ENCODE data around the gene DNER.
A peak's percentile ranks its signal among the peaks of the same experiment; 100 is the strongest.

DNER gene

DNA sequence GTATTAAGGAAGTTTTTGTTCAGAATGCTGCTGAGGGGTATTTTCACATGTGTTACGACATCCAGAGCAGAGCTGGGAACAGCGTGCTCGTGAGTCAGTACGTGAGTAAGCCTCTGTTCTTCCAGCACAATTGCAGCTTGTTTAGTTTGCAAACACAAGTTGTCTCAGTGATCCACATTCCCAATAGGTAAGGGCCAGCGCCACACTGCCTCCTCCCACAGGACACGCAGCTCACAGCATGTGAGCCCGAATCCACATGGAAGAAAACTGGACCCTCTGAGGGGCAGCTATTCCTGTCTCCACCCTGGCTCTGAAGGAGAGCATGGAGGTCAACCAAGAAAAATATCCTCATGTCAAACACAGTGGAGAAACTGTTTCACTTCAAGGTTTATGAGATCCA is 269.3 kb downstream of the DNER start:
- Histone ChIP-seq H3K4me3 (ENCODE audit: low read length) (peak overlapping the region; percentile 17), H3K9me3 (replicated peaks; ENCODE audit: low read length) (no peaks in the 10 kb centered on the region)

DNA sequence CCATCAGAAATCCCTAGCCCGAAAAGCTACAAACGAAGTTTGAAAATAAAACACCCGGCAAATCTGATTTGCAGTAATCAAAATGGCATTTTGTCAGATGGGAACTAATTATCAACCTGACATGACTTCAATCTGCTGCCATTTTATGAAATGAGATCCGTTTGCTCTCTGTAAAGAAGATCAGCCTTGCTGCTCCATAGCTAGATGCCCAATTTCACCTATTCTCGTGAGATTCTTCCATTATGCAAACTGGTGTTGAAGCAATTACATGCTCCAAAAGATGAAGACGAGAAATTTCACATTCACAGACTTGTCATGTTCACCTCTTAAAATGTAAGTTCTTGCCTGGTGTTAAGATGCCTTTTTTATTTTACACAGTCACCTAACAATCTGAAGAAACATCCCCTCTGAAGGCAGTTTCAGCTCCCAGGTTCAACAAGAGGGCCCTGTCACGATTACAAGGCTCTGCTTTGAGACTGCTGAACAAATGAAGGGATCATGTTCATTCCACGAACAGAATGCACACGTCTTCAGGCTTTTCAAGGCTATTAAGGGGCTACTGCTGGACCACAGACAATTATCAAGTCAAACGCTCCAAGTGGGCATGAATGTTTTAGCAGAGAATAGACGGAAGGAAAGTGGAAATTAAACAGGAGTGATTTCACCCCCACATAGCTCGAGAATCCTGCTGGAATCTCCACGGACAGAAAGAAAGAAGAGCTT is 270.6 kb downstream of the DNER start:
- Histone ChIP-seq H3K9ac (ENCODE audit: low read depth, low read length) (peak overlapping the region; percentile 73), H3K9me3 (replicated peaks; ENCODE audit: low read length) (no peaks in the 10 kb centered on the region), H3K4me2 (ENCODE audit: low read length) (no peak overlapping the region), H3K36me3 (ENCODE audit: insufficient read depth, low read length) (no peaks in the 10 kb centered on the region), H3K4me3 (ENCODE audit: low read length) (no peak overlapping the region), H3K4me1 (ENCODE audit: control insufficient read depth, insufficient read depth, low read length) (peaks cover 40% of the 10 kb centered on the region), H3K27me3 (ENCODE audit: control insufficient read depth, insufficient read depth, low read length) (no peaks in the 10 kb centered on the region)

More for the DNA sequence above, 269.3 kb downstream of the DNER start:
- peaks cover 40% of the 10 kb centered on the region for H3K4me1 ChIP-seq (ENCODE audit: control insufficient read depth, insufficient read depth, low read length)
- H3K9ac ChIP-seq (ENCODE audit: low read depth, low read length) = peak overlapping the region; percentile 80
- peak overlapping the region; percentile 58 for H3K4me2 ChIP-seq (ENCODE audit: low read length)
- no peaks in the 10 kb centered on the region for H3K27me3 ChIP-seq (ENCODE audit: control insufficient read depth, insufficient read depth, low read length)
- no peaks in the 10 kb centered on the region for H3K36me3 ChIP-seq (ENCODE audit: insufficient read depth, low read length)

DNA sequence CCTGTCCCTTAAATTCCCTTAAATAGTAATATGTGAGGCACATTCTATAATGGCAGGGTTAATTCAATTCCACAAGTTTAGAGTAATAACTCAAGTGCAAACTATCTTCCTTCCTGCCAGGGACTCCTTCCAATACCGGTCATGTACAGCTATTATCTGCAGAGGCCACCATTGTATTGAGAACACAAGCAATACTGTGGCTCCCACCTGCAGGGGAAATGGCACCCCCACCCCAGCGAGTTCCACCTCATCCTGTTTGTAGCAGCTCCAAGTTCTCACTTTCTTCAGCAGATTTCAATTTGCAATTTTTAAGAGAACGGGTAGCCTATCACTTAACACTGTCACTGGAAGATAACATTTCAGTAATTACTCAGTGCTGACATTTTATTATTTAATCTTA is 271.2 kb downstream of the DNER start:
- Histone ChIP-seq H3K4me2 (ENCODE audit: low read length) (no peak overlapping the region), H3K9ac (ENCODE audit: low read depth, low read length) (no peak overlapping the region), H3K27me3 (ENCODE audit: control insufficient read depth, insufficient read depth, low read length) (no peaks in the 10 kb centered on the region), H3K36me3 (ENCODE audit: insufficient read depth, low read length) (no peaks in the 10 kb centered on the region), H3K4me3 (ENCODE audit: low read length) (no peak overlapping the region), H3K4me1 (ENCODE audit: control insufficient read depth, insufficient read depth, low read length) (peaks cover 40% of the 10 kb centered on the region), H3K9me3 (replicated peaks; ENCODE audit: low read length) (no peaks in the 10 kb centered on the region)

DNA sequence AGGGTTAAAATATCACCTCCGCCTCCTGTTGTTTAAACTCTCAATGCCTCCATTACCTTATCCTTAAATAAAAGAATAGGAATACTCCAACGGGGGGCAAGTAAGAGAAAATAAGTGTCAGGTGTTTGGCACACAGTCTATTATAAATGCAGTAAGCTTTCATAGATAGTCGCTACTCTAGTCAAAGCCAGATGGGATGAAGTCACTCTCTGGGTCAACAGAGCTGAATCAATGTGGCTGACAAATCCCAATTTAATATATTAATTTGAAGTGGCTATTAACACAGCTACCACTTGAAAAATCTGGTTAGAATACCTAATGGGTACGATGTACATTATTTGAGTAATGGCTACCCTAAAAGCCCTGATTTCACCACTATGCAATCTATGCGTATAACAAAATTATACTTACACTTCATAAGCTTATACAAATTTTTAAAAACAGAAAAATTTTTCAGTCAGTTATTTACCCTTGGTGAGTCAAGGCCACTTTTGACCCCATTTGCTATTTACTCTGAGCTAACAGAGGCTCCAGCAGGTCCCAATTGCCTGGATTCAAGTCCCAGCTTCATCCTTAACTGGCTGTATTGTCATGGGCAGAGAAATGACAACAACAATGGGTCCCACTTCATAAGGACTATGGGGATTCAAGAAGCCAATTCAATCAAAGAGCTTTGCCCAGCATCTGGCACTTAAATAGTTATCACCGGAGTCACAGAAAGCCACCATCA is 275.8 kb downstream of the DNER start:
- H3K36me3 ChIP-seq (ENCODE audit: insufficient read depth, low read length) = no peaks in the 10 kb centered on the region
- H3K4me3 ChIP-seq (ENCODE audit: low read length) = no peak overlapping the region
- H3K4me1 ChIP-seq (ENCODE audit: control insufficient read depth, insufficient read depth, low read length) = peaks cover 9% of the 10 kb centered on the region

GRCh38 chr2:229437467-229437866 is 276.9 kb downstream of the DNER start:
- H3K9me3 ChIP-seq (replicated peaks; ENCODE audit: low read length) = no peaks in the 10 kb centered on the region
- H3K4me3 ChIP-seq (ENCODE audit: low read length) = no peak overlapping the region
- H3K9ac ChIP-seq (ENCODE audit: low read depth, low read length) = no peak overlapping the region
- H3K4me1 ChIP-seq (ENCODE audit: control insufficient read depth, insufficient read depth, low read length) = peaks cover 6% of the 10 kb centered on the region
- H3K36me3 ChIP-seq (ENCODE audit: insufficient read depth, low read length) = no peaks in the 10 kb centered on the region
- H3K27me3 ChIP-seq (ENCODE audit: control insufficient read depth, insufficient read depth, low read length) = no peaks in the 10 kb centered on the region
- no peak overlapping the region for H3K4me2 ChIP-seq (ENCODE audit: low read length)

More for the DNA sequence above, 275.8 kb downstream of the DNER start:
- H3K4me2 ChIP-seq (ENCODE audit: low read length) = no peak overlapping the region
- no peaks in the 10 kb centered on the region for H3K9me3 ChIP-seq (replicated peaks; ENCODE audit: low read length)
- H3K27me3 ChIP-seq (ENCODE audit: control insufficient read depth, insufficient read depth, low read length) = no peaks in the 10 kb centered on the region
- no peak overlapping the region for H3K9ac ChIP-seq (ENCODE audit: low read depth, low read length)

- Histone ChIP-seq H3K9me3 (replicated peaks; ENCODE audit: low read length) (no peaks in the 10 kb centered on the region), H3K4me1 (ENCODE audit: control insufficient read depth, insufficient read depth, low read length) (peaks cover 11% of the 10 kb centered on the region), H3K4me3 (ENCODE audit: low read length) (no peak overlapping the region), H3K36me3 (ENCODE audit: insufficient read depth, low read length) (no peaks in the 10 kb centered on the region), H3K4me2 (ENCODE audit: low read length) (no peak overlapping the region), H3K27me3 (ENCODE audit: control insufficient read depth, insufficient read depth, low read length) (no peaks in the 10 kb centered on the region), H3K9ac (ENCODE audit: low read depth, low read length) (no peak overlapping the region)
Measured at GRCh38 chr2:229434187-229434586, 280.2 kb downstream of the DNER start.

- no peak overlapping the region for H3K9ac ChIP-seq (ENCODE audit: low read depth, low read length)
- no peak overlapping the region for H3K4me3 ChIP-seq (ENCODE audit: low read length)
- no peak overlapping the region for H3K4me2 ChIP-seq (ENCODE audit: low read length)
- H3K9me3 ChIP-seq (replicated peaks; ENCODE audit: low read length) = no peaks in the 10 kb centered on the region
- no peaks in the 10 kb centered on the region for H3K27me3 ChIP-seq (ENCODE audit: control insufficient read depth, insufficient read depth, low read length)
- no peaks in the 10 kb centered on the region for H3K36me3 ChIP-seq (ENCODE audit: insufficient read depth, low read length)
- H3K4me1 ChIP-seq (ENCODE audit: control insufficient read depth, insufficient read depth, low read length) = peaks cover 11% of the 10 kb centered on the region
Measured at GRCh38 chr2:229433351-229433750, 281.0 kb downstream of the DNER start.

GRCh38 chr2:229431327-229431954 is 282.9 kb downstream of the DNER start:
- no peak overlapping the region for H3K4me3 ChIP-seq (ENCODE audit: low read length)
- peaks cover 11% of the 10 kb centered on the region for H3K4me1 ChIP-seq (ENCODE audit: control insufficient read depth, insufficient read depth, low read length)
- no peaks in the 10 kb centered on the region for H3K36me3 ChIP-seq (ENCODE audit: insufficient read depth, low read length)

DNA sequence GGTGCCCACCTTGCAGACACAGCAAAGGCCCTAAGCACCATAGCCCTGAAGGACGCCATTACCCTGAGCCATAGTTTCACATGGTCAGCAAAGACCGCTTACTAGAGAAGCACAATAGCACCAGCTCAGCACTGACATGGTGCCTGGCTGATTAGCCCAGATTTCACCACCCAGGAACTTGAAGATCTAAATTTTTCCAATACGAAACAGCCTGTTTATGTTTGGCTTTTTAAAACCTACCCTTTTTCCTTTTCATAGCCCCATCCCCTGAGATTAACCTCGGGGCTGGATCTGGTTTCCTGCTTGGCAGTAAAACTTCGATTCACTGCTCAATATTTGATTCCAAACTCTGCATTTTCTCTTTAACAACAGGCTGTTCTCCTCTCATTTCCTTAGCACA is 284.8 kb downstream of the DNER start:
- Histone ChIP-seq H3K36me3 (ENCODE audit: insufficient read depth, low read length) (no peaks in the 10 kb centered on the region), H3K9me3 (replicated peaks; ENCODE audit: low read length) (no peaks in the 10 kb centered on the region), H3K4me1 (ENCODE audit: control insufficient read depth, insufficient read depth, low read length) (peaks cover 11% of the 10 kb centered on the region), H3K4me3 (ENCODE audit: low read length) (no peak overlapping the region), H3K27me3 (ENCODE audit: control insufficient read depth, insufficient read depth, low read length) (no peaks in the 10 kb centered on the region), H3K9ac (ENCODE audit: low read depth, low read length) (no peak overlapping the region), H3K4me2 (ENCODE audit: low read length) (no peak overlapping the region)

More at GRCh38 chr2:229431327-229431954, 282.9 kb downstream of the DNER start:
- no peaks in the 10 kb centered on the region for H3K27me3 ChIP-seq (ENCODE audit: control insufficient read depth, insufficient read depth, low read length)
- no peak overlapping the region for H3K9ac ChIP-seq (ENCODE audit: low read depth, low read length)
- H3K9me3 ChIP-seq (replicated peaks; ENCODE audit: low read length) = no peaks in the 10 kb centered on the region
- H3K4me2 ChIP-seq (ENCODE audit: low read length) = no peak overlapping the region

- peaks cover 5% of the 10 kb centered on the region for H3K4me1 ChIP-seq (ENCODE audit: control insufficient read depth, insufficient read depth, low read length)
- no peaks in the 10 kb centered on the region for H3K9me3 ChIP-seq (replicated peaks; ENCODE audit: low read length)
- H3K36me3 ChIP-seq (ENCODE audit: insufficient read depth, low read length) = no peaks in the 10 kb centered on the region
- H3K4me2 ChIP-seq (ENCODE audit: low read length) = no peak overlapping the region
- no peaks in the 10 kb centered on the region for H3K27me3 ChIP-seq (ENCODE audit: control insufficient read depth, insufficient read depth, low read length)
- H3K4me3 ChIP-seq (ENCODE audit: low read length) = no peak overlapping the region
- no peak overlapping the region for H3K9ac ChIP-seq (ENCODE audit: low read depth, low read length)
Measured at GRCh38 chr2:229426464-229426863, 287.9 kb downstream of the DNER start.

GRCh38 chr2:229425598-229425997 is 288.8 kb downstream of the DNER start:
- no peak overlapping the region for H3K9ac ChIP-seq (ENCODE audit: low read depth, low read length)
- no peaks in the 10 kb centered on the region for H3K27me3 ChIP-seq (ENCODE audit: control insufficient read depth, insufficient read depth, low read length)
- no peak overlapping the region for H3K4me3 ChIP-seq (ENCODE audit: low read length)
- H3K36me3 ChIP-seq (ENCODE audit: insufficient read depth, low read length) = no peaks in the 10 kb centered on the region
- no peak overlapping the region for H3K4me2 ChIP-seq (ENCODE audit: low read length)
- peaks cover 5% of the 10 kb centered on the region for H3K4me1 ChIP-seq (ENCODE audit: control insufficient read depth, insufficient read depth, low read length)
- H3K9me3 ChIP-seq (replicated peaks; ENCODE audit: low read length) = no peaks in the 10 kb centered on the region
